ENCODE results near the gene CHRM5. TPM values are rescaled to one million over a fixed set of nuclear protein-coding genes. Genes with fewer than 3 reads are reported as not detected.

The CHRM5 gene
- polyA plus RNA-seq, 3 donors: 0.09 to 0.20 (median 0.10) TPM

Other genes starting within 250 kb of the CHRM5 start
- 10 to 100 TPM; 12.7 to 15.8 (median 15.6) TPM for gene AVEN, start 70.7 kb downstream of the CHRM5 start, polyA plus RNA-seq (ENCODE audit: insufficient read length in 3 of 3)
- 10 to 100 TPM; 71.2 to 95.2 (median 80.4) TPM for gene EMC7, start 133.4 kb downstream of the CHRM5 start, polyA plus RNA-seq (ENCODE audit: insufficient read length in 3 of 3)
- gene PGBD4, start 133.6 kb downstream of the CHRM5 start, polyA plus RNA-seq (ENCODE audit: insufficient read length in 3 of 3): 1 to 10 TPM; 1.8 to 2.4 (median 2.2) TPM
- 10 to 100 TPM; 49.7 to 91.1 (median 62.5) TPM for gene KATNBL1, start 241.6 kb downstream of the CHRM5 start, polyA plus RNA-seq (ENCODE audit: insufficient read length in 3 of 3)